ENCODE data around the gene RAB8A.

DNA sequence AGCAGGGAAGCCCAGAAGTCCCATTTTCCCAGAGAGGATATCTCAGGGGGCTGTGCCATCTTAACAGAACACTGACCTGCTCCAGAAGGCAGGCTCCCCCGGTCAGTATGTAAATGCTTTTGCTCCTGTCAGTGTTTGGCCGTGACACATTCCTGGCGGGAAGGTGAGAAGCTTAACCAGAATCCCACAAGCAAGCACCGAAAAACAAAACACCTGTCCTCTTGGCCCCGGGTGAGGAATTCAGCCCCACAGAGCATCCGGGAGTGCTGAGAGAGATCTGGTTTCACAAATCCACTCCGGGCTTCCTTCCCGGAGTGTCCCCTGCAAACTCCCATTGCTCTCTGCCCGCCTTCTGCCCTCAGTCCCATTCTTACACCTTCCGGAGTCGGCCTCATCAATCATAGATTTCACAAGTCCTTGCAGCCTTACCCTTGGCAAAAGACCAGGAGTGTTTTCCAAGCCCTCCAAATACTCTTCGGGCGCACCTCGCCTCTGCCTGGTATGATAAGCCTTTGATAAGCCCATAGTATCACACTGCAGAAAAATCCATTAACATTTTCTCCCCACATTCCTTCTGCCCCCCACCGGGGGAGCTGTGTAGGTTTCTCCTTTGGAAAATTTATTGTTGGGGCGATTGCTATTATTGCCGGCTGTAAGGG lies 23.2 kb upstream of the RAB8A start:
- no peak for TF ChIP-seq EZH2 (IDR thresholded peaks at IDR 0.05; ENCODE audit: borderline replicate concordance, low read depth, low read length, poor library complexity, severe bottlenecking)
- TF ChIP-seq, protein P1, sequence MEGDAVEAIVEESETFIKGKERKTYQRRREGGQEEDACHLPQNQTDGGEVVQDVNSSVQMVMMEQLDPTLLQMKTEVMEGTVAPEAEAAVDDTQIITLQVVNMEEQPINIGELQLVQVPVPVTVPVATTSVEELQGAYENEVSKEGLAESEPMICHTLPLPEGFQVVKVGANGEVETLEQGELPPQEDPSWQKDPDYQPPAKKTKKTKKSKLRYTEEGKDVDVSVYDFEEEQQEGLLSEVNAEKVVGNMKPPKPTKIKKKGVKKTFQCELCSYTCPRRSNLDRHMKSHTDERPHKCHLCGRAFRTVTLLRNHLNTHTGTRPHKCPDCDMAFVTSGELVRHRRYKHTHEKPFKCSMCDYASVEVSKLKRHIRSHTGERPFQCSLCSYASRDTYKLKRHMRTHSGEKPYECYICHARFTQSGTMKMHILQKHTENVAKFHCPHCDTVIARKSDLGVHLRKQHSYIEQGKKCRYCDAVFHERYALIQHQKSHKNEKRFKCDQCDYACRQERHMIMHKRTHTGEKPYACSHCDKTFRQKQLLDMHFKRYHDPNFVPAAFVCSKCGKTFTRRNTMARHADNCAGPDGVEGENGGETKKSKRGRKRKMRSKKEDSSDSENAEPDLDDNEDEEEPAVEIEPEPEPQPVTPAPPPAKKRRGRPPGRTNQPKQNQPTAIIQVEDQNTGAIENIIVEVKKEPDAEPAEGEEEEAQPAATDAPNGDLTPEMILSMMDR (conservative IDR thresholded peaks at IDR 0.05; ENCODE audit: low read depth, low read length) = no peak

All from A673 (cell line).